Endothelial cell of umbilical vein (primary cell): Measurements from ENCODE around the gene PTPRD. TPM values are rescaled to one million over a fixed set of nuclear protein-coding genes. Genes with fewer than 3 reads are reported as not detected.

Experiments
- BruUV-seq: library from RNA; stranded (reverse); fragments of 400-500 nt; replicated peaks from 2 replicates; lab custom pipeline; 2021; lab: Mats Ljungman, UMichigan
- CTCF ChIA-PET: fragments of 300-600, 350-600 bp; sonication (Branson Sonifier 250); formaldehyde crosslinking; loops from one replicate; lab custom pipeline; 2021; ENCODE audit warnings: antibody characterized with exemption, inconsistent platforms; lab: Charles Lee
- POLR2A ChIA-PET: fragments of 300-600, 350-600 bp; sonication (Branson Sonifier 250); formaldehyde crosslinking; loops from one replicate; lab custom pipeline; 2021; ENCODE audit warnings: antibody characterized with exemption, inconsistent platforms; lab: Charles Lee
- DNase-seq: peaks from one replicate; pipeline ENCODE4 v3.0.0-alpha.2; 2011; ENCODE audit warnings: low read depth, low spot score
- FAIRE-seq: peaks from 2 replicates; lab custom pipeline; 2011; peaks lifted over from hg19 to GRCh38; lab: Jason Lieb, UNC
- H2AFZ ChIP-seq: 2 replicates; pipeline ENCODE4 v1.6.0; 2012; ENCODE audit warnings: low read depth, low read length, control low read depth, inconsistent platforms
- H3K27ac ChIP-seq: 2 replicates; pipeline ENCODE4 v1.5.1; 2011; ENCODE audit warnings: low read depth, mild to moderate bottlenecking, control low read depth, low read length, moderate library complexity; ENCODE audit not compliant: insufficient read depth
- H3K27me3 ChIP-seq, 2 experiments: 2 replicates each; pipeline versions ENCODE4 v1.6.0 to v1.6.1; 2011; ENCODE audit warnings: low read length in 2 of 2, mixed read lengths in 1 of 2; ENCODE audit not compliant: control insufficient read depth in 2 of 2, insufficient read depth in 2 of 2
- H3K36me3 ChIP-seq, 2 experiments: 2 replicates in 1 of 2; 3 replicates in 1 of 2; pipeline ENCODE4 v1.5.1; 2011; ENCODE audit warnings: low read length in 2 of 2, mild to moderate bottlenecking in 1 of 2, moderate library complexity in 1 of 2; ENCODE audit not compliant: control insufficient read depth in 2 of 2, insufficient read depth in 2 of 2; ENCODE audit errors: extremely low read depth in 1 of 2
- H3K4me1 ChIP-seq: 3 replicates; pipeline ENCODE4 v1.5.1; 2011; ENCODE audit warnings: mild to moderate bottlenecking, low read length; ENCODE audit not compliant: control insufficient read depth, insufficient read depth; ENCODE audit errors: extremely low read depth
- H3K4me2 ChIP-seq: 2 replicates; pipeline ENCODE4 v1.6.1; 2011; ENCODE audit warnings: low read length, control low read depth, mixed read lengths; ENCODE audit not compliant: insufficient read depth
- H3K4me3 ChIP-seq, 3 experiments: fragments of 200-600 bp in 1 of 3; sonication (generic), shearing (Covaris generic) in 1 of 3; replicated peaks in 1 of 3; 2 replicates each; pipeline ENCODE4 v1.5.1; 2011 to 2016; ENCODE audit warnings: control low read depth in 3 of 3, low read length in 3 of 3, mild to moderate bottlenecking in 2 of 3, inconsistent platforms in 1 of 3, low read depth in 1 of 3, moderate library complexity in 1 of 3; ENCODE audit not compliant: insufficient read depth in 1 of 3
- H3K79me2 ChIP-seq: 2 replicates; pipeline ENCODE4 v1.6.0; 2012; ENCODE audit warnings: low read length, inconsistent platforms; ENCODE audit not compliant: control insufficient read depth, insufficient read depth
- H3K9ac ChIP-seq: replicated peaks from 2 replicates; pipeline ENCODE3; 2011; ENCODE audit warnings: low read length, control low read depth; ENCODE audit not compliant: insufficient read depth; ENCODE audit errors: extremely low read depth
- H3K9me1 ChIP-seq: replicated peaks from 3 replicates; pipeline ENCODE4 v1.6.0; 2011; ENCODE audit warnings: mild to moderate bottlenecking, low read length; ENCODE audit not compliant: control insufficient read depth, insufficient read depth; ENCODE audit errors: extremely low read depth
- H3K9me3 ChIP-seq: replicated peaks from 2 replicates; pipeline ENCODE4 v1.5.1; 2012; ENCODE audit warnings: low read length, inconsistent platforms; ENCODE audit not compliant: control insufficient read depth, insufficient read depth
- H4K20me1 ChIP-seq: replicated peaks from 2 replicates; pipeline ENCODE3; 2011; ENCODE audit warnings: mild to moderate bottlenecking, low read length; ENCODE audit not compliant: control insufficient read depth, insufficient read depth; ENCODE audit errors: extremely low read depth
- EZH2 ChIP-seq: IDR thresholded peaks from 2 replicates; pipeline ENCODE4 v1.6.1; 2012; ENCODE audit warnings: borderline replicate concordance, low read depth, mild to moderate bottlenecking, moderate library complexity, low read length, inconsistent platforms; ENCODE audit not compliant: severe bottlenecking
- FOS ChIP-seq: IDR thresholded peaks from 2 replicates; pipeline ENCODE4 v1.6.1; 2011; ENCODE audit warnings: mild to moderate bottlenecking, low read length, moderate library complexity, borderline replicate concordance; ENCODE audit not compliant: insufficient read depth
- GATA2 ChIP-seq: IDR thresholded peaks from 2 replicates; pipeline ENCODE4 v1.7.0; 2011; ENCODE audit warnings: low read depth, mild to moderate bottlenecking, moderate library complexity, mixed read lengths, low read length; ENCODE audit not compliant: insufficient read length, insufficient read depth
- JUN ChIP-seq: IDR thresholded peaks from 2 replicates; pipeline ENCODE4 v1.6.1; 2011; ENCODE audit warnings: borderline replicate concordance, low read depth; ENCODE audit not compliant: insufficient read length, insufficient read depth
- MYC ChIP-seq: IDR thresholded peaks from one replicate; pipeline ENCODE4 v1.6.1; 2011; ENCODE audit warnings: mild to moderate bottlenecking, low read depth, low read length
- POLR2A ChIP-seq: IDR thresholded peaks from 2 replicates; pipeline ENCODE4 v1.6.1; 2012; ENCODE audit warnings: low read depth, mild to moderate bottlenecking, control low read depth, low read length
- POLR2AphosphoS5 ChIP-seq: IDR thresholded peaks from 2 replicates; pipeline ENCODE4 v1.6.1; 2012; ENCODE audit warnings: low read depth, mild to moderate bottlenecking, control low read depth, low read length, moderate library complexity; ENCODE audit not compliant: insufficient read depth
- dilution Hi-C: fragments of 300-500 bp; cut with MboI; formaldehyde crosslinking; loops from one replicate; pipeline ENCODE4 v1.15.0; 2019; ENCODE audit warnings: low sequenced_read_pairs; ENCODE audit not compliant: extremely low pct_ligation_motif_present
- intact Hi-C: fragments of 100-400 bp; cut with micrococcal nuclease; formaldehyde crosslinking; loops from one replicate; pipeline ENCODE4 v1.10.0; 2022
- polyA plus RNA-seq, 4 experiments: library from polyadenylated mRNA; depleted of rRNA in 3 of 4; stranded (reverse) in 3 of 4; unstranded in 1 of 4; fragments of >200 nt; gene quantifications; 2 replicates each; pipeline versions ENCODE4 v1.2.1 to v1.2.3, GENCODE V29; 2011 to 2012; ENCODE audit warnings: missing spikeins in 1 of 4
- total RNA-seq: library from RNA; stranded (reverse); gene quantifications from 2 replicates; pipeline ENCODE4 v1.2.3, GENCODE V29; 2021
- TF ChIP-seq, protein P1 (sequence below), 2 donors: IDR thresholded peaks; 1 replicate in 1 of 2; 2 replicates in 1 of 2; pipeline ENCODE4 v1.5.1; 2011; ENCODE audit warnings: low read length in 2 of 2, mild to moderate bottlenecking in 2 of 2, moderate library complexity in 2 of 2, control low read depth in 1 of 2, inconsistent platforms in 1 of 2, low read depth in 1 of 2; ENCODE audit not compliant: insufficient read depth in 1 of 2; ENCODE audit errors: extremely low read depth in 1 of 2
- TF ChIP-seq, protein P2 (sequence below): IDR thresholded peaks from 2 replicates; pipeline ENCODE4 v1.6.1; 2011; ENCODE audit not compliant: insufficient read depth, insufficient read length

PTPRD gene
- total and polyA plus RNA-seq, 2 donors (not counting 3 experiments of a cell fraction or from before 2014, with no cell fraction given) = 5.5 to 5.7 TPM

DNA sequence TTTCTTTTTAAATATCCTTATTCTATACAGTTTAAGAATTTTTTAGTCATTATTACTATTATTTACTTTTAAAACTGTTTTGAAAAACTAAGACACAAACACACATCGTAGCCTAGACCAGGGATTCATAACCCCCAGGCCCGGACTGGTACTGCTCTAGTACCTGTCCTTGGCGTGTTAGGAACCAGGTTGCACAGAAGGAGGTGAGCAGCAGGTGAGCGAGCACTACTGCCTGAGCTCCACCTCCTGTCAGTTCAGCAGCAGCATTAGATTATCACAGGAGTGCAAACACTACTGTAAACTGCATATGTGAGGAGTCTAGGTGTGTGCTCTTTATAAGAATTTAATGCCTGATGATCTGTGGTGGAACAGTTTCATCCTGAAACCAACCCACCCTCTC lies 357.0 kb downstream of the PTPRD start:
- Histone ChIP-seq H3K9me1 (no peaks in the 10 kb centered on the region), H2AFZ (no peak overlapping the region), H3K79me2 (no peaks in the 10 kb centered on the region), H3K36me3 (no peaks in the 10 kb centered on the region), H3K9me3 (no peaks in the 10 kb centered on the region), H4K20me1 (no peaks in the 10 kb centered on the region), H3K4me3 (no peak overlapping the region), H3K4me1 (no peaks in the 10 kb centered on the region), H3K27me3 (no peaks in the 10 kb centered on the region), H3K4me2 (no peak overlapping the region), H3K9ac (no peak overlapping the region), H3K27ac (no peak overlapping the region)
- ChIA-PET POLR2A (no interaction called here), CTCF (interaction anchor here (1.2 to 3.4 kb wide), 2 partner anchors 10 to 13 kb away, joined by 4 to 14 read pairs; no protein-coding TSS in a partner anchor)
- TF ChIP-seq GATA2 = no peak
- no peak for TF ChIP-seq POLR2A
- no peak for TF ChIP-seq MYC
- no peak for TF ChIP-seq FOS
- no peak for TF ChIP-seq POLR2AphosphoS5
- no peak for TF ChIP-seq JUN
- no peak for DNase-seq
- no peak for FAIRE-seq
- intact Hi-C loops = no loop called here
- BruUV-seq = no TSS peak
- dilution Hi-C loops = no loop called here

DNA sequence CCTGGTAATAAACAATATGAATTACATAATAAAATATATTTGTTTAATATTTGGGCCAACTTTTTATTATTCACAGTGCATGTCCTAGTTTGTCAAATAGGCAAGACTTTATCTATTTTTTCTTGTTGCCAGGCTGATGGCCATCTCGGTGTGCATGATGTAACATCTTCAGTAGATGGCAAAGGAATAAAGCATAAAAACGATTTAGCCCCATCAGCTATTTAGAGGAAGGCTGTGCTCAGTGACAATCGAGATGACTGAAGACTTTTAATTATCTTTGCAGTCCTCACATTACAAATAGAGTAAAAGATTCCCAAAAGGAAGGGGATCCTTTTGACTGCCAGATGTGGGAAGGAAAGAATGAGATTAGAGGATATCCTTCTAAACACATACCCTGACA lies 358.5 kb downstream of the PTPRD start:
- Histone ChIP-seq H3K9ac (no peak overlapping the region), H3K9me3 (no peaks in the 10 kb centered on the region), H2AFZ (no peak overlapping the region), H3K9me1 (no peaks in the 10 kb centered on the region), H3K27ac (no peak overlapping the region), H3K4me1 (no peaks in the 10 kb centered on the region), H3K4me2 (no peak overlapping the region), H4K20me1 (no peaks in the 10 kb centered on the region), H3K27me3 (no peaks in the 10 kb centered on the region), H3K4me3 (no peak overlapping the region), H3K79me2 (no peaks in the 10 kb centered on the region), H3K36me3 (no peaks in the 10 kb centered on the region)
- CTCF ChIA-PET = interaction anchor here (2.2 to 3.4 kb wide), 2 partner anchors 10 to 15 kb away, joined by 7 to 14 read pairs; no protein-coding TSS in a partner anchor
- intact Hi-C loops = no loop called here
- no TSS peak for BruUV-seq
- DNase-seq (no peak), FAIRE-seq (no peak)
- dilution Hi-C loops = no loop called here
- POLR2A ChIA-PET = no interaction called here
- TF ChIP-seq EZH2 (no peak), JUN (no peak), POLR2AphosphoS5 (no peak), FOS (no peak), GATA2 (no peak), POLR2A (no peak), MYC (no peak)
- TF ChIP-seq, protein P1, sequence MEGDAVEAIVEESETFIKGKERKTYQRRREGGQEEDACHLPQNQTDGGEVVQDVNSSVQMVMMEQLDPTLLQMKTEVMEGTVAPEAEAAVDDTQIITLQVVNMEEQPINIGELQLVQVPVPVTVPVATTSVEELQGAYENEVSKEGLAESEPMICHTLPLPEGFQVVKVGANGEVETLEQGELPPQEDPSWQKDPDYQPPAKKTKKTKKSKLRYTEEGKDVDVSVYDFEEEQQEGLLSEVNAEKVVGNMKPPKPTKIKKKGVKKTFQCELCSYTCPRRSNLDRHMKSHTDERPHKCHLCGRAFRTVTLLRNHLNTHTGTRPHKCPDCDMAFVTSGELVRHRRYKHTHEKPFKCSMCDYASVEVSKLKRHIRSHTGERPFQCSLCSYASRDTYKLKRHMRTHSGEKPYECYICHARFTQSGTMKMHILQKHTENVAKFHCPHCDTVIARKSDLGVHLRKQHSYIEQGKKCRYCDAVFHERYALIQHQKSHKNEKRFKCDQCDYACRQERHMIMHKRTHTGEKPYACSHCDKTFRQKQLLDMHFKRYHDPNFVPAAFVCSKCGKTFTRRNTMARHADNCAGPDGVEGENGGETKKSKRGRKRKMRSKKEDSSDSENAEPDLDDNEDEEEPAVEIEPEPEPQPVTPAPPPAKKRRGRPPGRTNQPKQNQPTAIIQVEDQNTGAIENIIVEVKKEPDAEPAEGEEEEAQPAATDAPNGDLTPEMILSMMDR (IDR thresholded peaks at IDR 0.05; ENCODE audit: extremely low read depth in 1 of 2, insufficient read depth in 1 of 2, low read depth in 1 of 2, low read length in 2 of 2) = no peak
- TF ChIP-seq, protein P2, sequence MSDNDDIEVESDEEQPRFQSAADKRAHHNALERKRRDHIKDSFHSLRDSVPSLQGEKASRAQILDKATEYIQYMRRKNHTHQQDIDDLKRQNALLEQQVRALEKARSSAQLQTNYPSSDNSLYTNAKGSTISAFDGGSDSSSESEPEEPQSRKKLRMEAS = no peak
